SK-N-SH treated with all-trans-retinoic acid at 6 μM for 48 hours (cell line): ENCODE measurements around the gene TET3.

Experiments
- ARNTL ChIP-seq: fragments of 450-650 bp; formaldehyde crosslinking; IDR thresholded peaks from 2 replicates; pipeline ENCODE4 v1.5.0; 2020; ENCODE audit warnings: low read depth, mild to moderate bottlenecking, moderate library complexity, borderline replicate concordance
- BACH2 ChIP-seq: fragments of 250-450 bp; sonication (Bioruptor Pico); IDR thresholded peaks from 2 replicates; pipeline ENCODE4 v1.9.0; 2021; ENCODE audit warnings: mild to moderate bottlenecking, borderline replicate concordance
- ESRRG ChIP-seq: fragments of 250-450 bp; sonication (Bioruptor Pico); IDR thresholded peaks from 2 replicates; pipeline ENCODE4 v1.6.1; 2021; ENCODE audit warnings: mild to moderate bottlenecking
- ISL1 ChIP-seq: fragments of 250-450 bp; sonication (Bioruptor Pico); IDR thresholded peaks from 2 replicates; pipeline ENCODE4 v2.1.2; 2022; ENCODE audit warnings: mild to moderate bottlenecking, moderate library complexity
- OSR1 ChIP-seq: fragments of 250-450 bp; sonication (Bioruptor Pico); IDR thresholded peaks from 2 replicates; pipeline ENCODE4 v1.8.0; 2022; ENCODE audit warnings: moderate library complexity, mild to moderate bottlenecking, inconsistent platforms
- PATZ1 ChIP-seq: fragments of 250-450 bp; sonication (Bioruptor Pico); IDR thresholded peaks from 2 replicates; pipeline ENCODE4 v1.8.0; 2020; ENCODE audit warnings: mild to moderate bottlenecking, moderate library complexity, borderline replicate concordance
- POU6F1 ChIP-seq: fragments of 250-450 bp; sonication (Bioruptor Pico); IDR thresholded peaks from 2 replicates; pipeline ENCODE4 v1.8.0; 2021; ENCODE audit warnings: low read depth, mild to moderate bottlenecking, moderate library complexity, borderline replicate concordance
- PPARA ChIP-seq: fragments of 250-450 bp; sonication (Bioruptor Pico); IDR thresholded peaks from 2 replicates; pipeline ENCODE4 v1.5.0; 2020; ENCODE audit warnings: mild to moderate bottlenecking, borderline replicate concordance
- ZFP3 ChIP-seq: fragments of 250-450 bp; sonication (Bioruptor Pico); IDR thresholded peaks from 2 replicates; pipeline ENCODE4 v1.5.0; 2020; ENCODE audit warnings: mild to moderate bottlenecking, moderate library complexity
- ZFP30 ChIP-seq: fragments of 450-650 bp; formaldehyde crosslinking; IDR thresholded peaks from 2 replicates; pipeline ENCODE4 v1.5.0; 2022; ENCODE audit warnings: mild to moderate bottlenecking, moderate library complexity
- ZNF8 ChIP-seq: fragments of 450-650 bp; formaldehyde crosslinking; IDR thresholded peaks from 2 replicates; pipeline ENCODE4 v1.5.0; 2020; ENCODE audit warnings: mild to moderate bottlenecking, moderate library complexity
- TF ChIP-seq, protein P1 (sequence below): fragments of 250-450 bp; sonication (Bioruptor Pico); IDR thresholded peaks from 2 replicates; pipeline ENCODE4 v1.5.1; 2021; ENCODE audit warnings: mild to moderate bottlenecking, moderate library complexity

GRCh38 chr2:73938718-73939352, 45.9 kb upstream of the TET3 start:
- TF ChIP-seq POU6F1 (CRISPR knock-in tag) (no peak), OSR1 (CRISPR knock-in tag) (no peak), PATZ1 (peak; percentile 77; the same call in 1 of the 2 replicates), ZNF8 (CRISPR knock-in tag) (no peak), BACH2 (no peak), ESRRG (CRISPR knock-in tag) (no peak), ZFP3 (CRISPR knock-in tag) (no peak), ZFP30 (CRISPR knock-in tag) (no peak), PPARA (CRISPR knock-in tag) (no peak), ISL1 (peak; percentile 80), ARNTL (CRISPR knock-in tag) (no peak)
- TF ChIP-seq, protein P1, sequence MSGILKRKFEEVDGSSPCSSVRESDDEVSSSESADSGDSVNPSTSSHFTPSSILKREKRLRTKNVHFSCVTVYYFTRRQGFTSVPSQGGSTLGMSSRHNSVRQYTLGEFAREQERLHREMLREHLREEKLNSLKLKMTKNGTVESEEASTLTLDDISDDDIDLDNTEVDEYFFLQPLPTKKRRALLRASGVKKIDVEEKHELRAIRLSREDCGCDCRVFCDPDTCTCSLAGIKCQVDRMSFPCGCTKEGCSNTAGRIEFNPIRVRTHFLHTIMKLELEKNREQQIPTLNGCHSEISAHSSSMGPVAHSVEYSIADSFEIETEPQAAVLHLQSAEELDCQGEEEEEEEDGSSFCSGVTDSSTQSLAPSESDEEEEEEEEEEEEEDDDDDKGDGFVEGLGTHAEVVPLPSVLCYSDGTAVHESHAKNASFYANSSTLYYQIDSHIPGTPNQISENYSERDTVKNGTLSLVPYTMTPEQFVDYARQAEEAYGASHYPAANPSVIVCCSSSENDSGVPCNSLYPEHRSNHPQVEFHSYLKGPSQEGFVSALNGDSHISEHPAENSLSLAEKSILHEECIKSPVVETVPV (CRISPR knock-in tag) = no peak
